ENCODE data around the gene TMPRSS6. TPM values are rescaled to one million over a fixed set of nuclear protein-coding genes. Genes with fewer than 3 reads are reported as not detected.

The TMPRSS6 gene
- total and polyA plus RNA-seq, 2 donors (not counting 1 experiment from before 2014, with no cell fraction given), result 0.03 TPM; not detected in 1

GRCh38 chr22:37015587-37015878, 94.0 kb downstream of the TMPRSS6 start:
- H3K4me2 ChIP-seq (replicated peaks; ENCODE audit: low read depth, low read length, poor library complexity, severe bottlenecking), result no peak overlapping the region
- peaks cover 8% of the 10 kb centered on the region for H3K4me1 Mint-ChIP-seq
- H3K79me2 ChIP-seq (ENCODE audit: control insufficient read depth, insufficient read depth, low read length), result no peaks in the 10 kb centered on the region
- H3K27me3 ChIP-seq (replicated peaks in 1 of 4; ENCODE audit: control extremely low read depth in 1 of 4, control insufficient read depth in 3 of 4, insufficient read depth in 4 of 4, low read length in 3 of 4), result no peaks in the 10 kb centered on the region
- no peak for TF ChIP-seq EZH2 (IDR thresholded peaks at IDR 0.05; ENCODE audit: borderline replicate concordance, insufficient read depth, low read depth, low read length, poor library complexity, severe bottlenecking)
- TF ChIP-seq, protein P1, sequence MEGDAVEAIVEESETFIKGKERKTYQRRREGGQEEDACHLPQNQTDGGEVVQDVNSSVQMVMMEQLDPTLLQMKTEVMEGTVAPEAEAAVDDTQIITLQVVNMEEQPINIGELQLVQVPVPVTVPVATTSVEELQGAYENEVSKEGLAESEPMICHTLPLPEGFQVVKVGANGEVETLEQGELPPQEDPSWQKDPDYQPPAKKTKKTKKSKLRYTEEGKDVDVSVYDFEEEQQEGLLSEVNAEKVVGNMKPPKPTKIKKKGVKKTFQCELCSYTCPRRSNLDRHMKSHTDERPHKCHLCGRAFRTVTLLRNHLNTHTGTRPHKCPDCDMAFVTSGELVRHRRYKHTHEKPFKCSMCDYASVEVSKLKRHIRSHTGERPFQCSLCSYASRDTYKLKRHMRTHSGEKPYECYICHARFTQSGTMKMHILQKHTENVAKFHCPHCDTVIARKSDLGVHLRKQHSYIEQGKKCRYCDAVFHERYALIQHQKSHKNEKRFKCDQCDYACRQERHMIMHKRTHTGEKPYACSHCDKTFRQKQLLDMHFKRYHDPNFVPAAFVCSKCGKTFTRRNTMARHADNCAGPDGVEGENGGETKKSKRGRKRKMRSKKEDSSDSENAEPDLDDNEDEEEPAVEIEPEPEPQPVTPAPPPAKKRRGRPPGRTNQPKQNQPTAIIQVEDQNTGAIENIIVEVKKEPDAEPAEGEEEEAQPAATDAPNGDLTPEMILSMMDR (IDR thresholded peaks at IDR 0.05), result no peak
- H3K9ac ChIP-seq (ENCODE audit: low read length), result no peak overlapping the region
- WGBS (ENCODE audit: insufficient coverage), result 81% methylated on average over 3 of the region's 4 CpGs
- no peak overlapping the region for H3K27ac Mint-ChIP-seq
- H3K36me3 ChIP-seq (replicated peaks in 1 of 2; ENCODE audit: control extremely low read depth in 1 of 2, control insufficient read depth in 1 of 2, extremely low read depth in 1 of 2, insufficient read depth in 2 of 2, low read length in 1 of 2), result no peaks in the 10 kb centered on the region
- no peak overlapping the region for H3K4me3 ChIP-seq (ENCODE audit: control extremely low read depth in 1 of 5, extremely low read depth in 1 of 5, insufficient read depth in 1 of 5, low read depth in 2 of 5, low read length in 4 of 5)
- no peaks in the 10 kb centered on the region for H3K9me3 Mint-ChIP-seq (ENCODE audit: insufficient read depth)
- ChIA-PET POLR2A (no interaction called here), CTCF (no interaction called here)
- intact Hi-C loops (cut with micrococcal nuclease), result no loop called here
- no peak overlapping the region for H3K4me3 Mint-ChIP-seq
- no peaks in the 10 kb centered on the region for H3K9me3 ChIP-seq (ENCODE audit: control extremely low read depth in 1 of 3, control insufficient read depth in 2 of 3, insufficient read depth in 1 of 3, low read length in 2 of 3)
- no peak overlapping the region for H2AFZ ChIP-seq (ENCODE audit: insufficient read depth, low read depth, low read length, poor library complexity, severe bottlenecking)
- DNase-seq (no peak), ATAC-seq (ENCODE audit: low read depth) (no peak)
- peaks cover 4 to 13% of the 10 kb centered on the region in 2 donors for H3K4me1 ChIP-seq (ENCODE audit: control insufficient read depth in 2 of 2, insufficient read depth in 2 of 2, low read length in 2 of 2)
- H3K27me3 Mint-ChIP-seq, result no peaks in the 10 kb centered on the region
- H3K27ac ChIP-seq (ENCODE audit: low read length in 2 of 2), result no peak overlapping the region
- no peaks in the 10 kb centered on the region for H4K20me1 ChIP-seq (ENCODE audit: control insufficient read depth, insufficient read depth, low read length, poor library complexity, severe bottlenecking)

Other genes with a start within 250 kb of the TMPRSS6 start
- 117 and 118 TPM in 2 replicates for gene NCF4, start 248.7 kb downstream of the TMPRSS6 start, total RNA-seq
- gene NCF4, start 248.7 kb downstream of the TMPRSS6 start, polyA plus RNA-seq, result 132 and 175 TPM in 2 replicates
- 39.7 and 41.2 TPM in 2 replicates for gene CSF2RB, start 196.1 kb downstream of the TMPRSS6 start, total RNA-seq
- 22.0 and 30.4 TPM in 2 replicates for gene CSF2RB, start 196.1 kb downstream of the TMPRSS6 start, polyA plus RNA-seq
- gene TST, start 90.3 kb downstream of the TMPRSS6 start, total RNA-seq, result 5.9 and 6.2 TPM in 2 replicates
- gene TST, start 90.3 kb downstream of the TMPRSS6 start, polyA plus RNA-seq, result 1.4 TPM in 2 replicates
- 17.7 and 19.5 TPM in 2 replicates for gene MPST, start 90.0 kb downstream of the TMPRSS6 start, total RNA-seq
- 11.2 and 13.7 TPM in 2 replicates for gene MPST, start 90.0 kb downstream of the TMPRSS6 start, polyA plus RNA-seq
- gene KCTD17, start 58.0 kb downstream of the TMPRSS6 start, total RNA-seq, result 40.0 and 41.3 TPM in 2 replicates
- 19.9 and 29.0 TPM in 2 replicates for gene KCTD17, start 58.0 kb downstream of the TMPRSS6 start, polyA plus RNA-seq
- gene IL2RB, start 40.2 kb upstream of the TMPRSS6 start, total RNA-seq, result 2.4 and 2.5 TPM in 2 replicates
- 2.0 and 4.1 TPM in 2 replicates for gene IL2RB, start 40.2 kb upstream of the TMPRSS6 start, polyA plus RNA-seq
- 18.3 and 18.5 TPM in 2 replicates for gene C1QTNF6, start 78.5 kb upstream of the TMPRSS6 start, total RNA-seq
- 30.3 and 33.9 TPM in 2 replicates for gene C1QTNF6, start 78.5 kb upstream of the TMPRSS6 start, polyA plus RNA-seq
- gene SSTR3, start 102.8 kb upstream of the TMPRSS6 start, total RNA-seq, result 0.24 and 0.64 TPM in 2 replicates
- 0.98 and 3.3 TPM in 2 replicates for gene SSTR3, start 102.8 kb upstream of the TMPRSS6 start, polyA plus RNA-seq
- gene RAC2, start 134.6 kb upstream of the TMPRSS6 start, total RNA-seq, result 249 and 273 TPM in 2 replicates
- gene RAC2, start 134.6 kb upstream of the TMPRSS6 start, polyA plus RNA-seq, result 621 and 776 TPM in 2 replicates
- gene CYTH4, start 172.8 kb upstream of the TMPRSS6 start, total RNA-seq, result 92.2 and 98.0 TPM in 2 replicates
- gene CYTH4, start 172.8 kb upstream of the TMPRSS6 start, polyA plus RNA-seq, result 154 and 194 TPM in 2 replicates